Motor neuron (in vitro differentiated cells): ENCODE data around the gene SREBF1. TPM values are rescaled to one million over a fixed set of nuclear protein-coding genes. Genes with fewer than 3 reads are reported as not detected.
A peak's percentile ranks its signal among the peaks of the same experiment; 100 is the strongest.

ENCODE experiments used
- ATAC-seq, 8 experiments: fragments of 200-7000 bp; cut with Tn5 transposase; replicated peaks in 6 of 8; 2 replicates each; pipeline ENCODE4 v1.8.0; 2021; ENCODE audit warnings: mild to moderate bottlenecking in 8 of 8, moderate library complexity in 8 of 8
- H3K27ac ChIP-seq, 2 donors: fragments of 250-450 bp; sonication (Bioruptor Pico); 2 replicates each; pipeline ENCODE4 v1.9.0; 2021; ENCODE audit warnings: antibody characterized with exemption in 2 of 2, mild to moderate bottlenecking in 2 of 2, moderate library complexity in 1 of 2
- H3K4me1 ChIP-seq, 2 donors: fragments of 250-450 bp; sonication (Bioruptor Pico); replicated peaks in 1 of 2; 2 replicates each; pipeline ENCODE4 v1.6.1; 2021; ENCODE audit warnings: antibody characterized with exemption in 2 of 2, mild to moderate bottlenecking in 2 of 2, moderate library complexity in 1 of 2
- H3K4me3 ChIP-seq, 5 donors: fragments of 250-450 bp; sonication (Bioruptor Pico); 2 replicates each; pipeline ENCODE4 v1.9.0; 2021; ENCODE audit warnings: antibody characterized with exemption in 5 of 5, mild to moderate bottlenecking in 5 of 5, moderate library complexity in 4 of 5
- WGBS, 10 experiments: fragments of 450-650 bp; shearing (Covaris generic); methylation state at CpG; one replicate each; pipeline ENCODE4 v1.0.0; 2022; 5-methylcytosine and 5-hydroxymethylcytosine counted together
- in situ Hi-C, 9 experiments: fragments of 400-800 bp; cut with MboI; loops; one replicate each; pipeline ENCODE4 v1.15.0; 2021; ENCODE audit warnings: low sequenced_read_pairs in 9 of 9, low pct_unique_long_range_greater_than_20kb in 2 of 9; ENCODE audit not compliant: unreplicated experiment in 9 of 9
- total RNA-seq, 8 experiments: library from RNA; unstranded; fragments of 300-600 nt; gene quantifications; 2 replicates each; pipeline versions ENCODE4 v1.2.3 to v1.2.4, GENCODE V29; 2022

The SREBF1 gene
- total RNA-seq, 8 experiments from 2014 or later = 14.0 to 204 (median 22.9) TPM

GRCh38 chr17:17855976-17856375, 19.2 kb upstream of the SREBF1 start:
- 40 to 92% (median 82%) methylated on average over 1 to 3 of the region's 3 CpGs; no CpG with 5 or more reads in 2 of the 10 experiments for WGBS, 10 experiments
- no peak for ATAC-seq
- H3K4me1 ChIP-seq = peaks cover 20 to 21% of the 10 kb centered on the region in 2 donors
- no peak overlapping the region for H3K4me3 ChIP-seq
- in situ Hi-C loops = loop anchor here in 2 of 9 experiments (25.0 kb wide), 1 partner anchor 169 kb away; the partner anchor contains the start of gene RAI1 (in 2 of the 2)
- no peak overlapping the region for H3K27ac ChIP-seq

- 81 to 100% (median 98%) methylated on average over 2 to 6 of the region's 8 CpGs; no CpG with 5 or more reads in 3 of the 10 experiments for WGBS, 10 experiments
- Histone ChIP-seq H3K4me1 (peaks cover 24 to 32% of the 10 kb centered on the region in 2 donors), H3K27ac (no peak overlapping the region), H3K4me3 (no peak overlapping the region)
- no peak for ATAC-seq
- in situ Hi-C loops = loop anchor here in 2 of 9 experiments (25.0 kb wide), 1 partner anchor 167 kb away; the partner anchor contains the start of gene RAI1 (in 2 of the 2)
Observed at GRCh38 chr17:17853811-17854447, 17.1 kb upstream of the SREBF1 start.

- Histone ChIP-seq H3K4me3 (no peak overlapping the region), H3K4me1 (peaks cover 24 to 32% of the 10 kb centered on the region in 2 donors), H3K27ac (no peak overlapping the region)
- in situ Hi-C loops = loop anchor here in 2 of 9 experiments (25.0 kb wide), 1 partner anchor 166 kb away; the partner anchor contains the start of gene RAI1 (in 2 of the 2)
- ATAC-seq = no peak
- WGBS, 10 experiments = 80 to 100% (median 92%) methylated on average over 1 to 3 of the region's 3 CpGs; no CpG with 5 or more reads in 4 of the 10 experiments
Observed at GRCh38 chr17:17852930-17853329, 16.1 kb upstream of the SREBF1 start.

GRCh38 chr17:17851103-17852002, 14.6 kb upstream of the SREBF1 start:
- ATAC-seq = no peak
- H3K4me1 ChIP-seq = peaks cover 28 to 29% of the 10 kb centered on the region in 2 donors
- WGBS, 10 experiments = 48 to 100% (median 69%) methylated on average over 1 to 13 of the region's 21 CpGs; no CpG with 5 or more reads in 2 of the 10 experiments
- H3K27ac ChIP-seq = peak overlapping the region in 1 of 2 donors; percentile 24
- H3K4me3 ChIP-seq = no peak overlapping the region
- in situ Hi-C loops = loop anchor here in 2 of 9 experiments (25.0 kb wide), 1 partner anchor 164 kb away; the partner anchor contains the start of gene RAI1 (in 2 of the 2)

- peak overlapping the region in 1 of 2 donors; percentile 12 for H3K27ac ChIP-seq
- WGBS, 10 experiments = 0 to 90% (median 70%) methylated on average over 1 to 2 of the region's 2 CpGs; no CpG with 5 or more reads in 4 of the 10 experiments
- in situ Hi-C loops = loop anchor here in 2 of 9 experiments (25.0 kb wide), 1 partner anchor 163 kb away; the partner anchor contains the start of gene RAI1 (in 2 of the 2)
- H3K4me3 ChIP-seq = no peak overlapping the region
- H3K4me1 ChIP-seq = peaks cover 28 to 29% of the 10 kb centered on the region in 2 donors
- peak; percentile 51 to 82 (median 65) for ATAC-seq
Observed at GRCh38 chr17:17849845-17850373, 13.1 kb upstream of the SREBF1 start.

GRCh38 chr17:17849147-17849820, 12.5 kb upstream of the SREBF1 start:
- 0 to 100% (median 83%) methylated on average over 1 to 2 of the region's 5 CpGs; no CpG with 5 or more reads in 3 of the 10 experiments for WGBS, 10 experiments
- H3K4me3 ChIP-seq = no peak overlapping the region
- in situ Hi-C loops = no loop called here
- no peak overlapping the region for H3K27ac ChIP-seq
- ATAC-seq = peak in 6 of 8 experiments; percentile 3 to 83 (median 40)
- peaks cover 28 to 29% of the 10 kb centered on the region in 2 donors for H3K4me1 ChIP-seq

- ATAC-seq = no peak
- in situ Hi-C loops = no loop called here
- H3K27ac ChIP-seq = no peak overlapping the region
Observed at GRCh38 chr17:17848311-17849082, 11.7 kb upstream of the SREBF1 start.

GRCh38 chr17:17847726-17848125, 10.9 kb upstream of the SREBF1 start:
- no peak overlapping the region for H3K27ac ChIP-seq
- no peak for ATAC-seq
- no peak overlapping the region for H3K4me3 ChIP-seq
- 66 to 100% (median 88%) methylated on average over 1 to 3 of the region's 5 CpGs; no CpG with 5 or more reads in 7 of the 10 experiments for WGBS, 10 experiments
- peaks cover 28 to 29% of the 10 kb centered on the region in 2 donors for H3K4me1 ChIP-seq
- in situ Hi-C loops = no loop called here

More at GRCh38 chr17:17848311-17849082, 11.7 kb upstream of the SREBF1 start:
- Histone ChIP-seq H3K4me3 (no peak overlapping the region), H3K4me1 (peaks cover 28 to 29% of the 10 kb centered on the region in 2 donors)
- WGBS, 10 experiments = 64 to 100% (median 87%) methylated on average over 1 to 4 of the region's 10 CpGs; no CpG with 5 or more reads in 4 of the 10 experiments

- 50 to 81% (median 50%) methylated on average over 1 to 7 of the region's 17 CpGs; no CpG with 5 or more reads in 7 of the 10 experiments for WGBS, 10 experiments
- peaks cover 27 to 29% of the 10 kb centered on the region in 2 donors for H3K4me1 ChIP-seq
- ATAC-seq = no peak
- H3K4me3 ChIP-seq = no peak overlapping the region
- in situ Hi-C loops = no loop called here
- H3K27ac ChIP-seq = no peak overlapping the region
Observed at GRCh38 chr17:17847118-17847689, 10.4 kb upstream of the SREBF1 start.

- in situ Hi-C loops = no loop called here
- Histone ChIP-seq H3K27ac (no peak overlapping the region), H3K4me3 (no peak overlapping the region), H3K4me1 (peaks cover 21 to 26% of the 10 kb centered on the region in 2 donors)
- WGBS, 10 experiments = 93 to 100% (median 93%) methylated on average over 1 to 7 of the region's 8 CpGs; no CpG with 5 or more reads in 7 of the 10 experiments
- no peak for ATAC-seq
Observed at GRCh38 chr17:17846645-17847044, 9.9 kb upstream of the SREBF1 start.

GRCh38 chr17:17846003-17846402, 9.2 kb upstream of the SREBF1 start:
- H3K27ac ChIP-seq = no peak overlapping the region
- 53 to 84% (median 72%) methylated on average over 2 to 3 of the region's 8 CpGs; no CpG with 5 or more reads in 6 of the 10 experiments for WGBS, 10 experiments
- no peak for ATAC-seq

More at GRCh38 chr17:17846003-17846402, 9.2 kb upstream of the SREBF1 start:
- no peak overlapping the region for H3K4me3 ChIP-seq
- in situ Hi-C loops = no loop called here
- peaks cover 18 to 22% of the 10 kb centered on the region in 2 donors for H3K4me1 ChIP-seq
